Stimulated activated CD4-positive, alpha-beta T cell treated with anti-CD3 and anti-CD28 coated beads, Interleukin-4, amount 100 ng/mL, for 24 hours (primary cell): ENCODE measurements around the gene BOLA1.

Experiments
- DNase-seq: peaks from one replicate; pipeline ENCODE4 v3.0.0-alpha.2; 2020

Gene BOLA1

GRCh38 chr1:149887456-149888246 is 11.7 kb upstream of the BOLA1 start:
- DNase-seq = peak; percentile 80

- DNase-seq = peak; percentile 78
Measured at GRCh38 chr1:149888247-149888998, 10.9 kb upstream of the BOLA1 start.

DNA sequence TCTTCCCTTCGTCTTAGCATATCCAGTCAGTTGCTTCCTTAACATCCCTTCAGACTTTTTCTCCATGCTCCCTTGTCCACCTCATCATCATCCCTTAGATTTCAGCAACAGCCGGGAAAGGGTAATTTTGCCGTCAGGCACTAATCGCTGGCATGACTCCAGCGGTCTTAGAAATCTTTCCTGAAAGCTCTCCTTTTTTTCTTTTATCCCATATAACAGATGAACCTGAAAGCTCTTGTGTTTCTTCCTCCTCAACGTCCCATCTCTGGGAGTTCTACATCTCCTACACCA is 10.4 kb upstream of the BOLA1 start:
- DNase-seq = no peak

DNA sequence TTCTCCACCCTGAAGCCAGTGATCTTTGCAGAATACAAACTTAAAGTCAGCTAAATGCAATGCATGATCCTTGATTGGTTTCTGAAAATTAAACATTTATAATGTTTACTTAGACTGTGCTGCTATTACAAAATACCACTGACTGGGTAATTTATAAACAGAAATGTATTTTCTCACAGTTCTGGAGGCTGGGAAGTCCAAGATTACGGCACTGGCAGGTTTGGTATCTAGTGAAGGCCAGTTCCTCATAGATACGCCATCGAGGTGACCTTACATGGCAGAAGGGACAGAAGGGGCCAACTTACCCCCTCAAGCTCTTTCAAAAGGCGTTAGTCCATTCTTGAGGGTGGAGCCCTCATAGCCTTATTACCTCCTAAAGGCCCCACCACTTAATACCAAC is 2.8 kb upstream of the BOLA1 start:
- DNase-seq = no peak

GRCh38 chr1:149903836-149904491 is 4.6 kb downstream of the BOLA1 start:
- DNase-seq = no peak

GRCh38 chr1:149906570-149907075 is 7.3 kb downstream of the BOLA1 start:
- DNase-seq = no peak

- DNase-seq = no peak
Measured at GRCh38 chr1:149914545-149914944, 15.2 kb downstream of the BOLA1 start.

GRCh38 chr1:149915429-149916192 is 16.2 kb downstream of the BOLA1 start:
- DNase-seq = no peak

DNA sequence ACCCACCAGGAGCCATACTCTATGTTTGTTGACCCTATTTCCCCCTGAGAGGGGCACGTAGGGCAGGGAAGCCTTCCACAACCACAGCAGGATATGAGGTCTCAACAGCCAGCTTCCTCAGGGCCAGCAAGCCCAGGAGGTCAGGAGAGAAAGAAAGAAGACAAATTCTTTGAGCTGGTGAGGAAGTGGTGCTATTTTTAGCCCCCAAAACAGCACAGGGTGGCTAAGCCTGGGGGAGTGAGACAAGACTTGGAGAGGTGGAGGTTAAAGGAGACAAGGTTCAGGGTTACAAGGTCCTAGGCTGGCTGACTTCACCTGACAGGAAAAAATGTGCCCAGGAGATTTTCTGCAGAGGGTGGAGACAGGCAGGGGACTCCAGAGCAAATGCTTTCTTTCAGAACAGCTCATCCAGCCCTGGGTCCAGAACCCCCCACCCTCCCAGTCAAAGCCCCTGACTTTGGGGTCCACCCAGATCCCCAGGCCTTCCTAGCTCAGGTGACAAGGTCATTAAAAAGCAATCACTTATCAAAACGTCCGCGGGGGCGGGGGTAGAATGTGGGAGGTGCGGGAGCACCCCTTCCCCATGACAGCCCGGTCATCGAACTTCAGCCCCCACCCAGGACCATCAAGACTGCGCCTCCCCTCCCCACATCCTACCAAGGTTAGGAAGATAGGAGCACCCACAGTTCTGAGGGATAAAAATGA is 17.0 kb downstream of the BOLA1 start:
- DNase-seq = no peak

- no peak for DNase-seq
Measured at GRCh38 chr1:149916898-149917252, 17.5 kb downstream of the BOLA1 start.

DNA sequence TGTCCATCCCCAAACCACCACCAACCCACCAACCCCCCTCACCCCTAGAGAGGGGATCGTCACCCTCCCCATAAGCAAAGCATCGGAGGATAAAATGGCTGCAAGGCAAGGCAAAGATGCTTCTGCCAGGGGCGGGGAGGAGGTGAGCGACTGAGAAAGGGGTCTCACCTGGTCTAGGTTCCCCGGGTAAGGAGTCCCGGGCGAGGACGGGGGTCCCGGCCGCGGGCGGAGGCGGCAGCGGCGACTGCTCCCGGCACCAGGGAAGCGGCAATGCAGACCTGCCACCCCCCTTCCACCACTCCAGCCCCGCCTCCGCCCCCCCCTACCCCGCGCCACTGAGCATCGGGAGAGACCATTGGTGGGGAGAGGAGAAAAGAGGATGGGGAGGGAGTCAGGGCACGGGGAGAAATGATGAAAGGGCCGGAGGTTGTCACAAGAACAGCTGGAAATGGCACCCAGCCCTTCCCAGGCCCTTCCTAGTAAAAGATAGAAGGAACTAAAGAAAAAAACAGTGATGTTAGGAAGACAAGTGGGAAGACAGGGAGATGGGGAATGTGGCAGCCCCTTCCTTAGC is 18.3 kb downstream of the BOLA1 start, which contains the start of gene SV2A:
Gene SV2A, minus strand, starts transcription at position 274 of the 574 bp plus-strand sequence. CDS start 4,004 bp downstream, outside the sequence.
- DNase-seq = peak; percentile 47

- DNase-seq = no peak
Measured at GRCh38 chr1:149923626-149924025, 24.3 kb downstream of the BOLA1 start.

DNA sequence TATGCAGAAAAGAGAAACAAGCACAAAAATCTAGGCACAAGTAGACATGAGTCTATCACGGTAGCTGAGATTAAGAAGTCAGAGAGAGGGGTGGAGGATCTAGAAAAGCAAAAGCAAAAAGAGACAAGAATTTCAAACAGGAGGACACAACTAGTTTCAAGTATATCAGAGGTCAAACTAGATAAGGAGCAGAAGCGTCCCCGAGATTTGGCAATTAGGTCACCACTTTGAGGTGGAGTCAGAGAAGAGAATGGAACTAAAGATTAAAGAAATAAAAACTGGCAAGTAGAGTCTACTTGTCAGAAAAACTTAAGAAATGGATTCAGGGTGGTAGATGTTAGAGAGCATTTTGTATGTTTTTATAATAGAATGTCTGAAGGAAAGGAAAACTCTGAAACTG is 26.0 kb downstream of the BOLA1 start:
- no peak for DNase-seq

- no peak for DNase-seq
Measured at GRCh38 chr1:149925751-149926150, 26.4 kb downstream of the BOLA1 start.

DNA sequence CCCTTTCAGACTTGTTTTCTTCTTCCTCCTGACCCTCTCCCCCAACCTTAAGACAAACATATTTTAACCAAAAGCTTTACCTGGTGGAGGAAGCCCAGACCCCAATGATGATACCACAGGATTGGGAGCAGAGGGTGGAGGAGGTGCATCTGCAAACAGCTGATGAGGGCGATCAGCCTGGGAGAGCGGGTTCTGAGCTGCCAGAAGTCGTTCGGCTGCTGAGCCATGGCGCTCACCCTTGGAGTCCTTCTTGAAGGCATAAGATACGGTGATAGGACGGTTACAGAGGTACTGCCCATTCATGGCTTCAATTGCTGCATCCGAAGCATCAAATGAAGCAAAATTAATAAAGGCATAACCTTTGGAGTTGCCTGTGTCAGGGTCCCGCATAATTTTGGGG is 26.9 kb downstream of the BOLA1 start:
- DNase-seq = no peak

DNA sequence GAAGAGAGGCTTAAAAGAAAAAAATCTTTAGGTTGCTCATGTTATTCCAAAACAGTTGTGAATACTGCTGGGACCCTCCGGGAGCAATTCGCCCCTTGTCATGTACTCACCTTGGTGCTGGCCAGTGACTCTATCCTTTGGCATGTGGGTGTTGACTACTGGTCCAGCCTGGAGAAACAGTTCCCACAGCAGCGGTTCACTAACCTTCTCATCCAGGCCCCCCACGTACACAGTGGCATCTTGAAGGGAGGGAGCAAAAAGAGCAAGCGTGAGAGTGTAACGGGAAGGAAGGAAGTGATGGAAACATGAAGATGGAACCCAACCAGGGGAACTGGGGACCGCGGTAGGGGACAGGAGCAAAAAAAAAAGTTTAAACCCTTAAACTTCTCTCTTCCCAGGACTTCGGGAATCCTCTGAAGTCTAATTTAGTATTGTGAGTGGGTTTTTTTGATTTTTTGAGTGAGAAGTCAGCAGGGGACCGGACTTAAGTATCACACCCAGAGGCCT is 27.7 kb downstream of the BOLA1 start:
- no peak for DNase-seq

GRCh38 chr1:149927563-149928400 is 28.4 kb downstream of the BOLA1 start, which contains the start of gene SF3B4:
SF3B4 (minus strand) TSS chr1:149927803; CDS start chr1:149927759, 44 bp downstream.
- peak; percentile 96 for DNase-seq

GRCh38 chr1:149928401-149928724 is 29.0 kb downstream of the BOLA1 start:
- no peak for DNase-seq

- DNase-seq = no peak
Measured at GRCh38 chr1:149929856-149930255, 30.5 kb downstream of the BOLA1 start.

DNA sequence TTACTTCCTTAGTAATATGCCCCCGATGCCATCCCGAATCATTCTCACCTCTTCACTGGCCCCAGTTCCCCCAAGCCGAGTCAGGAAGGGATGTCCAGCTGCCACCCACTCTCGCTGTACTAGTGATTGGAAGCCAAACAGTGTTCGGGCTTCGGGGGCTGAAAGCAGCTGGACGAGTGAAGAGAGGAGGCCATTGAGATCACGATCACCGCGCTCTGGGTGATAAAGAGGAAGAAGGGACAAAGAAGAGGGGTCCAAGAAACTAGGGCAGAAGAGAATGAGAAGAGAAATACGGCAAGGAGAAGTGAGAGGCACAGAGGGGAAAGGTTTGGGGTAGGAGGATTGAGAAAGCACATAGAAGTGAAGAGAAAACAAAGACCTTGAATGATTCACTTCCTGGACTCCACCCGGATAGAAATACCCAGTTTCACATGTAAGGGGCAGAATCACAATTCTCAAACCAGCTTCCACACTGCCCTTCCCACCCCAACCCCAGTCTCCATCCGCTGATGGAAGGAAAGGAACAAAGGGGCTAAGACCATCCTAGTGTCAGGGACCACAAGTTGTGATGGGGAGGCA is 31.9 kb downstream of the BOLA1 start:
- no peak for DNase-seq
